GM12892 (cell line): ENCODE data around the gene NEDD8.

Source experiments
- DNase-seq: peaks from one replicate; pipeline ENCODE4 v3.0.0; 2011; ENCODE audit not compliant: insufficient read length
- FAIRE-seq: peaks from 2 replicates; lab custom pipeline; 2011; peaks lifted over from hg19 to GRCh38; lab: Jason Lieb, UNC
- POLR2A ChIP-seq: IDR thresholded peaks from 2 replicates; pipeline ENCODE4 v1.6.1; 2011; ENCODE audit warnings: low read depth, low read length, control low read depth
- POLR2AphosphoS5 ChIP-seq: IDR thresholded peaks from 2 replicates; pipeline ENCODE4 v1.6.1; 2011; ENCODE audit warnings: low read depth, low read length, control low read depth
- TAF1 ChIP-seq: IDR thresholded peaks from 2 replicates; pipeline ENCODE4 v1.6.1; 2011; ENCODE audit warnings: low read depth, mild to moderate bottlenecking, control low read depth, low read length, borderline replicate concordance

Gene NEDD8

GRCh38 chr14:24261969-24262327 lies 29.8 kb upstream of the NEDD8 start:
- TF ChIP-seq TAF1 (no peak), POLR2A (no peak), POLR2AphosphoS5 (no peak)
- FAIRE-seq, result no peak

GRCh38 chr14:24261256-24261968 lies 29.2 kb upstream of the NEDD8 start:
- no peak for FAIRE-seq
- TF ChIP-seq POLR2AphosphoS5, result no peak
- no peak for TF ChIP-seq POLR2A
- no peak for TF ChIP-seq TAF1
- no peak for DNase-seq

More at GRCh38 chr14:24261969-24262327, 29.8 kb upstream of the NEDD8 start:
- no peak for DNase-seq

- DNase-seq (no peak), FAIRE-seq (no peak)
- no peak for TF ChIP-seq TAF1
- TF ChIP-seq POLR2AphosphoS5, result no peak
Observed at GRCh38 chr14:24260780-24261157, 28.6 kb upstream of the NEDD8 start.

GRCh38 chr14:24260026-24260779 lies 28.0 kb upstream of the NEDD8 start:
- DNase-seq (no peak), FAIRE-seq (no peak)
- TF ChIP-seq POLR2A (no peak), TAF1 (no peak), POLR2AphosphoS5 (no peak)

- no peak for TF ChIP-seq POLR2AphosphoS5
- no peak for TF ChIP-seq TAF1
- TF ChIP-seq POLR2A, result no peak
- FAIRE-seq (no peak), DNase-seq (no peak)
Observed at GRCh38 chr14:24259282-24260025, 27.3 kb upstream of the NEDD8 start.

- no peak for TF ChIP-seq POLR2AphosphoS5
- no peak for TF ChIP-seq TAF1
- TF ChIP-seq POLR2A, result no peak
- FAIRE-seq, result no peak
Observed at GRCh38 chr14:24258548-24259265, 26.5 kb upstream of the NEDD8 start.

GRCh38 chr14:24258119-24258518 lies 26.0 kb upstream of the NEDD8 start:
- no peak for FAIRE-seq
- DNase-seq, result no peak
- no peak for TF ChIP-seq TAF1
- no peak for TF ChIP-seq POLR2A
- no peak for TF ChIP-seq POLR2AphosphoS5

More at GRCh38 chr14:24258548-24259265, 26.5 kb upstream of the NEDD8 start:
- DNase-seq, result no peak

GRCh38 chr14:24256960-24257359 lies 24.8 kb upstream of the NEDD8 start:
- FAIRE-seq (no peak), DNase-seq (no peak)
- TF ChIP-seq TAF1 (no peak), POLR2A (no peak), POLR2AphosphoS5 (no peak)

GRCh38 chr14:24255931-24256711 lies 24.0 kb upstream of the NEDD8 start:
- FAIRE-seq, result no peak

GRCh38 chr14:24255438-24255837 lies 23.3 kb upstream of the NEDD8 start:
- TF ChIP-seq TAF1 (no peak), POLR2AphosphoS5 (no peak), POLR2A (no peak)
- no peak for FAIRE-seq

More at GRCh38 chr14:24255931-24256711, 24.0 kb upstream of the NEDD8 start:
- no peak for DNase-seq
- no peak for TF ChIP-seq POLR2AphosphoS5
- no peak for TF ChIP-seq TAF1
- TF ChIP-seq POLR2A, result no peak

More at GRCh38 chr14:24255438-24255837, 23.3 kb upstream of the NEDD8 start:
- DNase-seq, result no peak
